HepG2 (cell line): ENCODE results near the gene CCND1. TPM values are rescaled to one million over a fixed set of nuclear protein-coding genes. Genes with fewer than 3 reads are reported as not detected.

Experiments used
- ADNP ChIP-seq: sonication (generic); formaldehyde crosslinking; IDR thresholded peaks from 2 replicates; pipeline ENCODE4 v1.4.0; 2020; ENCODE audit warnings: missing genetic modification reagents
- ARHGAP35 ChIP-seq: sonication (generic); formaldehyde crosslinking; IDR thresholded peaks from 2 replicates; pipeline ENCODE4 v1.9.0; 2022; ENCODE audit warnings: mild to moderate bottlenecking, inconsistent platforms, moderate library complexity, missing genetic modification reagents, borderline replicate concordance
- GFI1 ChIP-seq: sonication (generic); formaldehyde crosslinking; IDR thresholded peaks from 2 replicates; pipeline ENCODE4 v1.5.0; 2020; ENCODE audit warnings: missing genetic modification reagents, mild to moderate bottlenecking, borderline replicate concordance
- KAT8 ChIP-seq: IDR thresholded peaks from 2 replicates; pipeline ENCODE4 v1.6.1; 2016; ENCODE audit warnings: missing genetic modification reagents, missing compliant biosample characterization
- MBD4 ChIP-seq: IDR thresholded peaks from 2 replicates; pipeline ENCODE4 v1.6.1; 2012; ENCODE audit warnings: low read length, inconsistent platforms, borderline replicate concordance
- NAIF1 ChIP-seq: sonication (generic); formaldehyde crosslinking; IDR thresholded peaks from 2 replicates; pipeline ENCODE4 v1.5.0; 2020; ENCODE audit warnings: mild to moderate bottlenecking, missing genetic modification reagents, borderline replicate concordance
- NCOR1 ChIP-seq: fragments of 200-600 bp; sonication (generic); IDR thresholded peaks from 2 replicates; pipeline ENCODE4 v1.7.0; 2017; ENCODE audit warnings: antibody characterized with exemption, low read length, borderline replicate concordance
- NFE2L1 ChIP-seq: sonication (generic); formaldehyde crosslinking; IDR thresholded peaks from 2 replicates; pipeline ENCODE4 v1.4.0; 2020; ENCODE audit warnings: missing genetic modification reagents, mild to moderate bottlenecking, borderline replicate concordance
- RBAK ChIP-seq: sonication (generic); formaldehyde crosslinking; IDR thresholded peaks from 2 replicates; pipeline ENCODE4 v1.5.1; 2020; ENCODE audit warnings: mild to moderate bottlenecking, missing genetic modification reagents
- ZFP41 ChIP-seq: sonication (generic); formaldehyde crosslinking; IDR thresholded peaks from 2 replicates; pipeline ENCODE4 v1.4.0; 2020; ENCODE audit warnings: mild to moderate bottlenecking, missing genetic modification reagents, borderline replicate concordance
- ZIK1 ChIP-seq: sonication (generic); formaldehyde crosslinking; IDR thresholded peaks from 2 replicates; pipeline ENCODE4 v1.5.0; 2020; ENCODE audit warnings: mild to moderate bottlenecking, low read depth, missing genetic modification reagents, borderline replicate concordance
- ZNF142 ChIP-seq: sonication (generic); formaldehyde crosslinking; IDR thresholded peaks from 2 replicates; pipeline ENCODE4 v1.4.0; 2020; ENCODE audit warnings: missing genetic modification reagents
- ZNF282 ChIP-seq: fragments of 450-650 bp; IDR thresholded peaks from 2 replicates; pipeline ENCODE4 v1.6.1; 2018; ENCODE audit not compliant: partially characterized antibody
- ZNF292 ChIP-seq: sonication (generic); formaldehyde crosslinking; IDR thresholded peaks from 2 replicates; pipeline ENCODE4 v1.8.1; 2022; ENCODE audit warnings: mild to moderate bottlenecking, low read depth, missing genetic modification reagents, borderline replicate concordance
- ZNF331 ChIP-seq: sonication (generic); formaldehyde crosslinking; IDR thresholded peaks from 2 replicates; pipeline ENCODE4 v1.4.0; 2020; ENCODE audit warnings: missing genetic modification reagents
- ZNF44 ChIP-seq: sonication (generic); formaldehyde crosslinking; IDR thresholded peaks from 2 replicates; pipeline ENCODE4 v1.5.1; 2020; ENCODE audit warnings: mild to moderate bottlenecking, missing genetic modification reagents
- ZNF615 ChIP-seq: sonication (generic); formaldehyde crosslinking; IDR thresholded peaks from 2 replicates; pipeline ENCODE4 v1.5.0; 2020; ENCODE audit warnings: mild to moderate bottlenecking, missing genetic modification reagents, borderline replicate concordance
- ZNF639 ChIP-seq: conservative IDR thresholded peaks from 2 replicates; pipeline ENCODE4 v1.6.1; 2018; ENCODE audit warnings: missing genetic modification reagents
- polyA plus RNA-seq, 8 experiments: library from polyadenylated mRNA; depleted of rRNA in 3 of 8; stranded (reverse) in 7 of 8; unstranded in 1 of 8; fragments of >200 nt; fragmentation: Illumina TruSeq in 4 of 8; extraction: Trizol in 4 of 8; gene quantifications; 2 replicates each; pipeline versions ENCODE4 v1.2.1 to v1.2.3, GENCODE V29; 2011 to 2016; ENCODE audit warnings: low read depth in 4 of 8, missing spikeins in 1 of 8, mixed read lengths in 1 of 8; ENCODE audit not compliant: insufficient read depth in 1 of 8
- total RNA-seq, 5 experiments: library from RNA; depleted of rRNA; stranded (reverse); fragments of >200 nt; fragmentation: Illumina TruSeq; extraction: Trizol; gene quantifications; 2 replicates each; pipeline ENCODE4 v1.2.3, GENCODE V29; 2016; ENCODE audit warnings: low read depth in 1 of 5
- TF ChIP-seq, protein P1 (sequence below): sonication (generic); formaldehyde crosslinking; IDR thresholded peaks from 2 replicates; pipeline ENCODE4 v1.4.0; 2020; ENCODE audit warnings: missing genetic modification reagents, mild to moderate bottlenecking, borderline replicate concordance

The CCND1 gene
- total and polyA plus RNA-seq, 2 of the 13 experiments (the other 11 are each of a cell fraction or from before 2014, with no cell fraction given) = 107 to 136 TPM

DNA sequence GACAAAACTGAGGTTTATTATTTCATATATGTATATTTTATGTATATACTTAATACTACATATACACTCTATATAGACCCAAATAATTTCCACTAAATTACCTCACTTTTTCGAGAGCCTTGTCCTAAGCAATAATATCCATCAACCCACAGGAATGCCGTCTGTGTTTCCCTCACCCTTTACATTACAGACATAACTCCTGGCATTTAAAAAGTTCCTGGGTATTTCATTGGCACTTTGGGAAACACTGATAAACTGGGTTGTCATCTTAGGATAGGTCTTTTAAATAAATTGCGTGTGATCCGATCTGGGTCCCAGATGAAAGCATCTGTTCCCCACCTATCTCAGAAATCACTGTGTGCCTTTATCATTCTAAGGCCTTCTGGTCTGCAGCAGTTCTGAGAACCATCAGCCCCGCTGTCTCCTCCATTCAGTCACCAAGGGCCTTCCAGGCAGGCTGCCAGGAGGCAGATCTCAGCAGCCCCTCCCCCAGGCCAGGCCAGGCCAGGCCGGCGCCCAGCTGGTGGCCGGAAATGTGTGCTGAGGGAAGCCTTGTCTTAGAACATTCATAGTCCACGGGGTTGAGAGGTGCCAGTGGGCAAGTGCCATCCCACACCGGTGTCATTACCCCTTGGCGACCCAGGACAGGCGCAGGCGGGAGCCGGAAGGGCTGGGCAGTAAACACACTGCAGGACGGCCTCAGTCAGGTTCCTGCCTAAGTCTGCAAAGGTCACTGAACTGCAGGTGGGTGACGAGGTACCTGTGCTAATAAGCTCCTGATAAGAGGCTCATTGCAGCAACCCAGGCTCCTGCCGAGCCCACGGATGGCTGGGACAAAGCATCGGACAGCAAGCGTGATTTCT, 59.6 kb downstream of the CCND1 start (continued):
- TF ChIP-seq ZNF639 (CRISPR knock-in tag) (no peak), NAIF1 (CRISPR knock-in tag) (no peak), MBD4 (no peak), ARHGAP35 (no peak), ZFP41 (CRISPR knock-in tag) (no peak), ZNF331 (CRISPR knock-in tag) (0 out of 2 replicates have a peak, but pooled peaks have one; percentile 42), KAT8 (CRISPR knock-in tag) (peak; percentile 65; the same call in 1 of the 2 replicates), ZNF292 (0 out of 2 replicates have a peak, but pooled peaks have one; percentile 21), RBAK (CRISPR knock-in tag) (no peak), NCOR1 (no peak), ZNF615 (CRISPR knock-in tag) (no peak), ZNF44 (CRISPR knock-in tag) (no peak), NFE2L1 (no peak), GFI1 (CRISPR knock-in tag) (0 out of 2 replicates have a peak, but pooled peaks have one; percentile 36), ZIK1 (CRISPR knock-in tag) (no peak), ADNP (CRISPR knock-in tag) (no peak), ZNF282 (no peak), ZNF142 (CRISPR knock-in tag) (no peak)
- TF ChIP-seq, protein P1, sequence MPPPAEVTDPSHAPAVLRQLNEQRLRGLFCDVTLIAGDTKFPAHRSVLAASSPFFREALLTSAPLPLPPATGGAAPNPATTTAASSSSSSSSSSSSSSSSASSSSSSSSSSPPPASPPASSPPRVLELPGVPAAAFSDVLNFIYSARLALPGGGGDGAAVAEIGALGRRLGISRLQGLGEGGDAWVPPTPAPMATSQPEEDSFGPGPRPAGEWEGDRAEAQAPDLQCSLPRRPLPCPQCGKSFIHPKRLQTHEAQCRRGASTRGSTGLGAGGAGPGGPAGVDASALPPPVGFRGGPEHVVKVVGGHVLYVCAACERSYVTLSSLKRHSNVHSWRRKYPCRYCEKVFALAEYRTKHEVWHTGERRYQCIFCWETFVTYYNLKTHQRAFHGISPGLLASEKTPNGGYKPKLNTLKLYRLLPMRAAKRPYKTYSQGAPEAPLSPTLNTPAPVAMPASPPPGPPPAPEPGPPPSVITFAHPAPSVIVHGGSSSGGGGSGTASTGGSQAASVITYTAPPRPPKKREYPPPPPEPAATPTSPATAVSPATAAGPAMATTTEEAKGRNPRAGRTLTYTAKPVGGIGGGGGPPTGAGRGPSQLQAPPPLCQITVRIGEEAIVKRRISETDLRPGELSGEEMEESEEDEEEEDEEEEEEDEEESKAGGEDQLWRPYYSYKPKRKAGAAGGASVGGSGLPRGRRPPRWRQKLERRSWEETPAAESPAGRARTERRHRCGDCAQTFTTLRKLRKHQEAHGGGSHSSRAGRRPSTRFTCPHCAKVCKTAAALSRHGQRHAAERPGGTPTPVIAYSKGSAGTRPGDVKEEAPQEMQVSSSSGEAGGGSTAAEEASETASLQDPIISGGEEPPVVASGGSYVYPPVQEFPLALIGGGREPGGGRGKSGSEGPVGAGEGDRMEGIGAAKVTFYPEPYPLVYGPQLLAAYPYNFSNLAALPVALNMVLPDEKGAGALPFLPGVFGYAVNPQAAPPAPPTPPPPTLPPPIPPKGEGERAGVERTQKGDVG (CRISPR knock-in tag) = no peak
